Right atrium auricular region (tissue), 2 donors: Measurements from ENCODE around the gene ACBD4. TPM values are rescaled to one million over a fixed set of nuclear protein-coding genes. Genes with fewer than 3 reads are reported as not detected.

Source experiments
- DNase-seq: peaks from one replicate; pipeline ENCODE4 v3.0.0-alpha.2; 2019; ENCODE audit warnings: low spot score
- H3K27ac ChIP-seq, 2 donors: fragments of 200-600 bp; sonication (generic); 1 replicate in 1 of 2; 2 replicates in 1 of 2; pipeline ENCODE4 v1.5.1; 2016 to 2019
- H3K27me3 ChIP-seq, 2 donors: fragments of 200-600 bp; sonication (generic); one replicate each; pipeline versions ENCODE4 v1.5.1 to v1.6.0; 2017 to 2019
- H3K36me3 ChIP-seq: fragments of 200-600 bp; sonication (generic); one replicate; pipeline ENCODE4 v1.5.1; 2016
- H3K4me1 ChIP-seq, 2 donors: fragments of 200-600 bp; sonication (generic); one replicate each; pipeline versions ENCODE4 v1.5.1 to v1.6.0; 2017 to 2019
- H3K4me3 ChIP-seq, 2 donors: fragments of 200-600 bp; sonication (generic); 1 replicate in 1 of 2; 2 replicates in 1 of 2; pipeline ENCODE4 v1.5.1; 2017 to 2019; ENCODE audit warnings: mild to moderate bottlenecking in 1 of 2, moderate library complexity in 1 of 2
- H3K9me3 ChIP-seq, 2 donors: fragments of 200-600 bp; sonication (generic); one replicate each; pipeline ENCODE4 v1.5.1; 2019
- CTCF ChIP-seq, 2 donors: fragments of 200-600 bp; sonication (generic); IDR thresholded peaks; one replicate each; pipeline ENCODE4 v1.5.1; 2019; ENCODE audit warnings: antibody characterized with exemption in 2 of 2
- total RNA-seq, 2 donors: library from RNA; depleted of rRNA; stranded (reverse); fragments of >200 nt; gene quantifications; one replicate each; pipeline ENCODE4 v1.1.0, GENCODE V29; 2016

ACBD4 gene
- total RNA-seq = 1 to 10 TPM; 9.0 to 9.4 TPM

- peak; percentile 99 for DNase-seq
- no peaks in the 10 kb centered on the region for H3K36me3 ChIP-seq
- H3K4me3 ChIP-seq = peak within 1 kb of the TSS; percentile 58 to 73
- H3K4me1 ChIP-seq = peaks cover 0 to 32% of the 10 kb centered on the region in 2 donors
- peak; percentile 99 for TF ChIP-seq CTCF (IDR thresholded peaks at IDR 0.05)
- no peaks in the 10 kb centered on the region for H3K9me3 ChIP-seq
- H3K27me3 ChIP-seq = no peaks in the 10 kb centered on the region
- peak within 1 kb of the TSS; percentile 76 to 84 for H3K27ac ChIP-seq
Observed at GRCh38 chr17:45135192-45135977, at the start of gene ACBD4. TSS of gene ACBD4 (plus strand) at chr17:45135687. CDS start at chr17:45136145, 458 bp downstream.

GRCh38 chr17:45086391-45086790, 49.1 kb upstream of the ACBD4 start:
- DNase-seq = no peak
- peaks cover 91% of the 10 kb centered on the region for H3K36me3 ChIP-seq
- H3K27ac ChIP-seq = peak overlapping the region in 1 of 2 donors; percentile 2
- TF ChIP-seq CTCF (IDR thresholded peaks at IDR 0.05) = no peak
- H3K27me3 ChIP-seq = no peaks in the 10 kb centered on the region
- no peak overlapping the region for H3K4me3 ChIP-seq
- no peaks in the 10 kb centered on the region for H3K9me3 ChIP-seq
- H3K4me1 ChIP-seq = peaks cover 0 to 19% of the 10 kb centered on the region in 2 donors

- Histone ChIP-seq H3K36me3 (peaks cover 89% of the 10 kb centered on the region), H3K9me3 (no peaks in the 10 kb centered on the region), H3K4me3 (no peak overlapping the region), H3K27ac (peak overlapping the region; percentile 2 to 51), H3K27me3 (no peaks in the 10 kb centered on the region), H3K4me1 (peaks cover 0 to 22% of the 10 kb centered on the region in 2 donors)
- DNase-seq = no peak
- no peak for TF ChIP-seq CTCF (IDR thresholded peaks at IDR 0.05)
Observed at GRCh38 chr17:45086865-45087503, 48.5 kb upstream of the ACBD4 start.

- DNase-seq = no peak
- Histone ChIP-seq H3K4me1 (peaks cover 0 to 28% of the 10 kb centered on the region in 2 donors), H3K36me3 (peaks cover 83% of the 10 kb centered on the region), H3K9me3 (no peaks in the 10 kb centered on the region), H3K27me3 (no peaks in the 10 kb centered on the region), H3K27ac (peak overlapping the region; percentile 11 to 51), H3K4me3 (no peak overlapping the region)
- no peak for TF ChIP-seq CTCF (IDR thresholded peaks at IDR 0.05)
Observed at GRCh38 chr17:45087504-45087975, 47.9 kb upstream of the ACBD4 start.

- Histone ChIP-seq H3K27ac (peak overlapping the region; percentile 11 to 51), H3K9me3 (no peaks in the 10 kb centered on the region), H3K4me3 (no peak overlapping the region), H3K4me1 (peaks cover 0 to 32% of the 10 kb centered on the region in 2 donors), H3K27me3 (no peaks in the 10 kb centered on the region), H3K36me3 (peaks cover 79% of the 10 kb centered on the region)
- TF ChIP-seq CTCF (IDR thresholded peaks at IDR 0.05) = no peak
- no peak for DNase-seq
Observed at GRCh38 chr17:45087978-45088377, 47.5 kb upstream of the ACBD4 start.
